HG03442 (cell line): Measurements from ENCODE around the gene UCK2.

Experiments used
- ATAC-seq: cut with Tn5 transposase; IDR thresholded peaks from one replicate; pipeline ENCODE4 v1.9.1; 2021; ENCODE audit warnings: mild to moderate bottlenecking, moderate library complexity; ENCODE audit not compliant: unreplicated experiment

UCK2 gene

GRCh38 chr1:165897326-165898303, 70.2 kb downstream of the UCK2 start:
- peak; percentile 78 for ATAC-seq

GRCh38 chr1:165898837-165899236, 71.4 kb downstream of the UCK2 start:
- ATAC-seq = no peak

GRCh38 chr1:165899461-165899941, 72.1 kb downstream of the UCK2 start:
- no peak for ATAC-seq

- ATAC-seq = no peak
These were observed 73.4 kb downstream of the UCK2 start for GRCh38 chr1:165900576-165901380.

- ATAC-seq = no peak
These were observed 75.2 kb downstream of the UCK2 start for GRCh38 chr1:165902565-165902964.

GRCh38 chr1:165903672-165904071, 76.3 kb downstream of the UCK2 start:
- no peak for ATAC-seq

GRCh38 chr1:165904948-165905347, 77.5 kb downstream of the UCK2 start:
- ATAC-seq = no peak

GRCh38 chr1:165905853-165906252, 78.4 kb downstream of the UCK2 start:
- no peak for ATAC-seq

- ATAC-seq = no peak
These were observed 79.9 kb downstream of the UCK2 start for GRCh38 chr1:165907256-165907857.

GRCh38 chr1:165910764-165911421, 83.5 kb downstream of the UCK2 start:
- no peak for ATAC-seq

GRCh38 chr1:165911609-165912281, 84.3 kb downstream of the UCK2 start:
- no peak for ATAC-seq

- ATAC-seq = no peak
These were observed 85.2 kb downstream of the UCK2 start for GRCh38 chr1:165912638-165913037.

GRCh38 chr1:165914136-165914798, 86.9 kb downstream of the UCK2 start:
- peak; percentile 84 for ATAC-seq

- ATAC-seq = no peak
These were observed 88.1 kb downstream of the UCK2 start for GRCh38 chr1:165915480-165915879.

- ATAC-seq = no peak
These were observed 88.5 kb downstream of the UCK2 start for GRCh38 chr1:165915932-165916348.

- ATAC-seq = no peak
These were observed 89.8 kb downstream of the UCK2 start for GRCh38 chr1:165917166-165917565.

GRCh38 chr1:165924117-165924516, 96.7 kb downstream of the UCK2 start:
- no peak for ATAC-seq

GRCh38 chr1:165925498-165926079, 98.2 kb downstream of the UCK2 start:
- ATAC-seq = no peak

- ATAC-seq = peak; percentile 41
These were observed 99.8 kb downstream of the UCK2 start for GRCh38 chr1:165927169-165927568.
